C4-2B (cell line): ENCODE measurements around the gene CYFIP2.

Experiments used
- ZFX ChIP-seq: fragments of 450-650 bp; IDR thresholded peaks from 2 replicates; pipeline ENCODE4 v1.6.1; 2017
- TF ChIP-seq, protein P1 (sequence below): fragments of 450-650 bp; conservative IDR thresholded peaks from 2 replicates; pipeline ENCODE4 v1.5.1; 2017; ENCODE audit warnings: mild to moderate bottlenecking

GRCh38 chr5:157290156-157290980 lies 24.4 kb downstream of the CYFIP2 start:
- TF ChIP-seq, protein P1, sequence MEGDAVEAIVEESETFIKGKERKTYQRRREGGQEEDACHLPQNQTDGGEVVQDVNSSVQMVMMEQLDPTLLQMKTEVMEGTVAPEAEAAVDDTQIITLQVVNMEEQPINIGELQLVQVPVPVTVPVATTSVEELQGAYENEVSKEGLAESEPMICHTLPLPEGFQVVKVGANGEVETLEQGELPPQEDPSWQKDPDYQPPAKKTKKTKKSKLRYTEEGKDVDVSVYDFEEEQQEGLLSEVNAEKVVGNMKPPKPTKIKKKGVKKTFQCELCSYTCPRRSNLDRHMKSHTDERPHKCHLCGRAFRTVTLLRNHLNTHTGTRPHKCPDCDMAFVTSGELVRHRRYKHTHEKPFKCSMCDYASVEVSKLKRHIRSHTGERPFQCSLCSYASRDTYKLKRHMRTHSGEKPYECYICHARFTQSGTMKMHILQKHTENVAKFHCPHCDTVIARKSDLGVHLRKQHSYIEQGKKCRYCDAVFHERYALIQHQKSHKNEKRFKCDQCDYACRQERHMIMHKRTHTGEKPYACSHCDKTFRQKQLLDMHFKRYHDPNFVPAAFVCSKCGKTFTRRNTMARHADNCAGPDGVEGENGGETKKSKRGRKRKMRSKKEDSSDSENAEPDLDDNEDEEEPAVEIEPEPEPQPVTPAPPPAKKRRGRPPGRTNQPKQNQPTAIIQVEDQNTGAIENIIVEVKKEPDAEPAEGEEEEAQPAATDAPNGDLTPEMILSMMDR, result no peak
- no peak for TF ChIP-seq ZFX
